IMR-90 (cell line): ENCODE measurements around the gene MYF6. TPM values are rescaled to one million over a fixed set of nuclear protein-coding genes. Genes with fewer than 3 reads are reported as not detected.

Experiments used
- ATAC-seq: fragments of 200-7000 bp; cut with Tn5 transposase; 2 replicates; pipeline ENCODE4 v1.9.1; 2020; ENCODE audit warnings: low read depth, mild to moderate bottlenecking, moderate library complexity
- BruUV-seq: library from RNA; stranded (reverse); fragments of 400-500 nt; replicated peaks from 2 replicates; lab custom pipeline; 2021; lab: Mats Ljungman, UMichigan
- CTCF ChIA-PET: fragments of 300-600 bp; formaldehyde crosslinking; extraction: SDS; loops from one replicate; lab custom pipeline; 2021; ENCODE audit warnings: antibody characterized with exemption; lab: Yijun Ruan, JAX
- POLR2A ChIA-PET: fragments of 300-600 bp; sonication (Branson Sonifier 250); formaldehyde crosslinking; loops from one replicate; lab custom pipeline; 2022; ENCODE audit warnings: antibody characterized with exemption; ENCODE audit not compliant: unreplicated experiment; lab: Charles Lee
- DNase-seq: peaks from one replicate; pipeline ENCODE4 v3.0.0; 2013
- H2AFZ ChIP-seq: replicated peaks from 2 replicates; pipeline ENCODE3; 2013; ENCODE audit warnings: low read length, mild to moderate bottlenecking; ENCODE audit not compliant: poor library complexity
- H2AK5ac ChIP-seq: 2 replicates; pipeline ENCODE4 v1.6.1; 2013; ENCODE audit warnings: low read depth, low read length, inconsistent platforms
- H2AK9ac ChIP-seq: replicated peaks from 2 replicates; pipeline ENCODE3; 2013; ENCODE audit warnings: mild to moderate bottlenecking, low read depth, low read length, moderate library complexity; ENCODE audit not compliant: poor library complexity
- H2BK120ac ChIP-seq: 2 replicates; pipeline ENCODE4 v1.6.1; 2013; ENCODE audit warnings: low read depth, low read length, inconsistent platforms
- H2BK15ac ChIP-seq: 3 replicates; pipeline ENCODE4 v1.6.1; 2013; ENCODE audit warnings: low read depth, low read length, inconsistent platforms
- H2BK20ac ChIP-seq: 2 replicates; pipeline ENCODE4 v1.6.1; 2013; ENCODE audit warnings: low read depth, mild to moderate bottlenecking, inconsistent platforms, low read length, moderate library complexity
- H2BK5ac ChIP-seq: 2 replicates; pipeline ENCODE4 v1.6.1; 2013; ENCODE audit warnings: mild to moderate bottlenecking, low read depth, low read length, inconsistent platforms; ENCODE audit not compliant: poor library complexity, severe bottlenecking
- H3K14ac ChIP-seq: replicated peaks from 2 replicates; pipeline ENCODE4 v1.6.1; 2013; ENCODE audit warnings: low read depth, low read length, inconsistent platforms
- H3K18ac ChIP-seq: 2 replicates; pipeline ENCODE4 v1.6.1; 2013; ENCODE audit warnings: low read depth, low read length, control low read depth
- H3K23ac ChIP-seq: 2 replicates; pipeline ENCODE4 v1.6.1; 2013; ENCODE audit warnings: low read depth, low read length, inconsistent platforms
- H3K27ac ChIP-seq: 2 replicates; pipeline ENCODE4 v1.5.1; 2013; ENCODE audit warnings: mild to moderate bottlenecking, control low read depth, low read length; ENCODE audit not compliant: insufficient read depth
- H3K27me3 ChIP-seq: 2 replicates; pipeline ENCODE4 v1.6.1; 2013; ENCODE audit warnings: low read length; ENCODE audit not compliant: control insufficient read depth, insufficient read depth
- H3K36me3 ChIP-seq: 2 replicates; pipeline ENCODE4 v1.6.1; 2013; ENCODE audit warnings: low read length, mixed read lengths; ENCODE audit not compliant: control insufficient read depth, insufficient read depth
- H3K4ac ChIP-seq: 2 replicates; pipeline ENCODE4 v1.6.1; 2013; ENCODE audit warnings: low read depth, low read length, inconsistent platforms
- H3K4me1 ChIP-seq: 2 replicates; pipeline ENCODE4 v1.6.1; 2013; ENCODE audit warnings: low read length, mixed read lengths; ENCODE audit not compliant: control insufficient read depth, insufficient read depth
- H3K4me2 ChIP-seq: 2 replicates; pipeline ENCODE4 v1.6.1; 2013; ENCODE audit warnings: low read depth, mild to moderate bottlenecking, control low read depth, low read length, moderate library complexity
- H3K4me3 ChIP-seq: 2 replicates; pipeline ENCODE4 v1.5.1; 2013; ENCODE audit warnings: low read depth, mild to moderate bottlenecking, control low read depth, low read length, moderate library complexity; ENCODE audit not compliant: insufficient read depth
- H3K56ac ChIP-seq: 2 replicates; pipeline ENCODE4 v1.6.1; 2013; ENCODE audit warnings: low read length, inconsistent platforms; ENCODE audit not compliant: insufficient read depth; ENCODE audit errors: extremely low read depth
- H3K79me1 ChIP-seq, 2 experiments: 2 replicates each; pipeline ENCODE4 v1.6.1; 2013; ENCODE audit warnings: low read length in 2 of 2, inconsistent platforms in 1 of 2, low read depth in 1 of 2
- H3K9ac ChIP-seq: 2 replicates; pipeline ENCODE4 v1.6.1; 2013; ENCODE audit warnings: low read depth, low read length, control low read depth
- H3K9me1 ChIP-seq: 2 replicates; pipeline ENCODE4 v1.6.1; 2013; ENCODE audit warnings: low read length, inconsistent platforms; ENCODE audit not compliant: insufficient read depth
- H3K9me3 ChIP-seq: 2 replicates; pipeline ENCODE4 v1.6.1; 2013; ENCODE audit warnings: low read length; ENCODE audit not compliant: control insufficient read depth, insufficient read depth
- H4K20me1 ChIP-seq: 2 replicates; pipeline ENCODE4 v1.6.1; 2013; ENCODE audit warnings: low read length, inconsistent platforms; ENCODE audit not compliant: insufficient read depth
- H4K5ac ChIP-seq: 2 replicates; pipeline ENCODE4 v1.6.1; 2013; ENCODE audit warnings: mild to moderate bottlenecking, low read depth, low read length, control low read depth
- H4K8ac ChIP-seq, 2 experiments: 2 replicates each; pipeline ENCODE4 v1.6.1; 2013; ENCODE audit warnings: low read depth in 2 of 2, low read length in 2 of 2, control low read depth in 1 of 2, inconsistent platforms in 1 of 2
- H4K91ac ChIP-seq: 2 replicates; pipeline ENCODE4 v1.6.1; 2013; ENCODE audit warnings: low read depth, low read length, inconsistent platforms; ENCODE audit not compliant: insufficient read depth
- ELK1 ChIP-seq: fragments of 150-350 bp; IDR thresholded peaks from 2 replicates; pipeline ENCODE4 v1.6.1; 2016; ENCODE audit warnings: low read depth, mild to moderate bottlenecking, low read length, moderate library complexity, borderline replicate concordance
- NFE2L2 ChIP-seq: fragments of 150-350 bp; IDR thresholded peaks from 2 replicates; pipeline ENCODE4 v1.6.1; 2016; ENCODE audit warnings: low read depth, mild to moderate bottlenecking, low read length
- RAD21 ChIP-seq: IDR thresholded peaks from 2 replicates; pipeline ENCODE4 v1.6.1; 2012; ENCODE audit warnings: low read length, improper control_type of control experiment
- USF2 ChIP-seq: fragments of 150-350 bp; IDR thresholded peaks from 2 replicates; pipeline ENCODE4 v1.6.1; 2017; ENCODE audit warnings: mild to moderate bottlenecking, antibody characterized with exemption, low read length, low read depth
- WGBS, 2 experiments: methylation state at CpG; one replicate each; pipeline versions ENCODE4 v1.1.5 to v1.1.7; 2013; ENCODE audit warnings: missing lambda C conversion rate in 2 of 2; ENCODE audit not compliant: insufficient read length in 1 of 2; ENCODE audit errors: extremely low coverage in 2 of 2; 5-methylcytosine and 5-hydroxymethylcytosine counted together
- dilution Hi-C: fragments of 300-500 bp; cut with HindIII; formaldehyde crosslinking; loops from one replicate; pipeline ENCODE4 v1.14.3; 2018; ENCODE audit warnings: low sequenced_read_pairs; ENCODE audit not compliant: unreplicated experiment
- in situ Hi-C: fragments of 300-500 bp; cut with MboI; formaldehyde crosslinking; loops from 3 replicates; pipeline ENCODE4 v1.14.3; 2019; ENCODE audit warnings: low sequenced_read_pairs, inconsistent platforms, mixed read lengths
- intact Hi-C: fragments of 100-400 bp; cut with micrococcal nuclease; formaldehyde crosslinking; loops from 2 replicates; pipeline ENCODE4 v1.10.0; 2022
- polyA plus RNA-seq, 3 experiments: library from polyadenylated mRNA; depleted of rRNA; stranded (reverse); fragments of >200 nt; gene quantifications; 2 replicates each; pipeline ENCODE4 v1.2.3, GENCODE V29; 2012; ENCODE audit warnings: low replicate concordance in 1 of 3
- total RNA-seq: library from RNA; depleted of rRNA; stranded (reverse); fragments of >200 nt; gene quantifications from 2 replicates; pipeline ENCODE4 v1.2.3, GENCODE V29; 2012

The MYF6 gene
- total and polyA plus RNA-seq, 2 of the 4 experiments (the other 2 are of a cell fraction): not detected

DNA sequence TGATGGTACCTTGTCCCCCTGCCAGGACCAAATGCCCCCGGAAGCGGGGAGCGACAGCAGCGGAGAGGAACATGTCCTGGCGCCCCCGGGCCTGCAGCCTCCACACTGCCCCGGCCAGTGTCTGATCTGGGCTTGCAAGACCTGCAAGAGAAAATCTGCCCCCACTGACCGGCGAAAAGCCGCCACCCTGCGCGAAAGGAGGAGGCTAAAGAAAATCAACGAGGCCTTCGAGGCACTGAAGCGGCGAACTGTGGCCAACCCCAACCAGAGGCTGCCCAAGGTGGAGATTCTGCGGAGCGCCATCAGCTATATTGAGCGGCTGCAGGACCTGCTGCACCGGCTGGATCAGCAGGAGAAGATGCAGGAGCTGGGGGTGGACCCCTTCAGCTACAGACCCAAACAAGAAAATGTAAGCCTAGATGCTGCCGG is 410 bp downstream of the MYF6 start:
- no peak overlapping the region for H3K4ac ChIP-seq
- 83% methylated on average over 12 of the region's 21 CpGs; no CpG with 5 or more reads in 1 of the 2 experiments for WGBS, 2 experiments
- no peak overlapping the region for H4K91ac ChIP-seq
- H3K79me1 ChIP-seq: no peaks in the 10 kb centered on the region
- no peak overlapping the region for H3K56ac ChIP-seq
- DNase-seq (no peak), ATAC-seq (no peak)
- dilution Hi-C loops (no loop called here), in situ Hi-C loops (no loop called here), intact Hi-C loops (no loop called here)
- H2BK120ac ChIP-seq: no peak overlapping the region
- H3K4me1 ChIP-seq: no peaks in the 10 kb centered on the region; the same call in 1 of the 2 replicates
- H3K9ac ChIP-seq: no peak overlapping the region
- no peak overlapping the region for H3K27ac ChIP-seq
- BruUV-seq: no TSS peak
- no peak overlapping the region for H3K14ac ChIP-seq
- H3K9me1 ChIP-seq: no peaks in the 10 kb centered on the region
- no peak overlapping the region for H3K23ac ChIP-seq
- no peak overlapping the region for H2AK9ac ChIP-seq
- H2BK5ac ChIP-seq: no peak overlapping the region
- no peak overlapping the region for H2BK20ac ChIP-seq
- H3K4me3 ChIP-seq: no peak overlapping the region
- no peak overlapping the region for H2AFZ ChIP-seq
- H4K20me1 ChIP-seq: no peaks in the 10 kb centered on the region
- TF ChIP-seq RAD21 (no peak), NFE2L2 (no peak), USF2 (no peak), ELK1 (no peak)
- H3K4me2 ChIP-seq: no peak overlapping the region
- H3K36me3 ChIP-seq: no peaks in the 10 kb centered on the region
- H4K8ac ChIP-seq: no peak overlapping the region
- H3K27me3 ChIP-seq: no peaks in the 10 kb centered on the region
- ChIA-PET POLR2A (no interaction called here), CTCF (no interaction called here)
- H2BK15ac ChIP-seq: no peak overlapping the region
- H3K9me3 ChIP-seq: no peaks in the 10 kb centered on the region
- H4K5ac ChIP-seq: no peak overlapping the region
- no peak overlapping the region for H2AK5ac ChIP-seq
- no peak overlapping the region for H3K18ac ChIP-seq
